ENCODE data around the gene RAB14.

RAB14 gene

DNA sequence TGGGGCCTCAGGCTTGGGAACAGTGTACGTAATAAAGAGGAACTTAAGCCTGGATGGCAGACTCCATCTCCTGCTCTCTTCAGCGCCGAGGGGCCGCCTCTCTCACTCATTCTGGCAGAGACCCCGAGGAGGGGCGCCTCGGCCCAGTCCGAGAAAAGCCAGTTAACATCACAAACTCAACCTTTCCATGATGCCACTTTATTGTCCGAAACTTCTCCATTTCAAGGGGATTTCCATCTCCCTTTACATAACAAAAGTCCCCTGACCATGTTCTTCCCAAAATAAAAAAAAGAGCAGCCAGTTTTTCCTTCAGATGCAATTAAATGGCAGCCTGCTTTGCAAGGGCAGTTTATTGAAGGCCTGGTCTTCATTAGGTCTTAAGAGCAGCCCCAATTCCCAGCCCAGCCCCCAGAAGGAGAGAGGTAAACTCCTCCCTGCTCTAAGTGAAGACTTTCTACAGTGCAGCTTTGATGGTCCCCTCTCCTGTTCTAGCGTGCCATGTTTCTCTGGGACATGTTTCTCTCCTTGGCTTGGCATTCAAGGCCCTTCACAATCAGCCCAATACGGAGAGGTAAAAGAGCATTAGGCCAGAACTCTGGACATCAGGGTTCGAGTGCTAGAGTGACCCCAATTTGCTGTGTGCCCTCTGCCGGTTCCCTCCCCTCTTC lies 19.5 kb upstream of the RAB14 start:
- DNase-seq (ENCODE audit: low spot score) = no peak

GRCh38 chr9:121219530-121219929 lies 17.9 kb upstream of the RAB14 start:
- DNase-seq (ENCODE audit: low spot score) = no peak

- DNase-seq (ENCODE audit: low spot score) = no peak
Measured at GRCh38 chr9:121218357-121219027, 16.8 kb upstream of the RAB14 start.

GRCh38 chr9:121217609-121218292 lies 16.1 kb upstream of the RAB14 start:
- no peak for DNase-seq (ENCODE audit: low spot score)

DNA sequence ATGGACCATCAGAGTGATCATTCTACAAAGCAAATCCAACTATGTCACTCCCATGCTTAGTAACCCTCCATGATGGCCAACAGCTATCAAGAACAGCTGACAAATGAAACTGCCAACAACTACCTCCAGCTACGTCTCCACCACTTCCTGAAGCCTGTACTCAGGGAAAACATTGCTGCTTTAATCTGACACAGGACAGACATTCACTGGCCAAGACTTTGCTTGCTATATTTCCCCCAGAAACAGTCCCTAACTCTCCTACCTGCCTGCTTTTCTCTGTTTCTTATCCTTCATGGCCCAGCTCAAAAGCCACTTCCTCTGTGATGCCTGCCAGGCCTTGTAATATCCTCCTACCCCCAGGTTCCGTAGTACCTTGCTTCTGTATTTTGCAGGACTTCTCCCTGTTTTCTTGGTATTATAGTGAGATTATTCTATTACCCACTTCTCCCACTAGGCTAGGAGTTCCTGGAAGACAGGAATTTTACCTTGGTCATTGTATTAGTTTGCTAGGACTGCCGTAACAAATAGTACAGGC lies 14.7 kb upstream of the RAB14 start:
- DNase-seq (ENCODE audit: low spot score) = no peak

DNA sequence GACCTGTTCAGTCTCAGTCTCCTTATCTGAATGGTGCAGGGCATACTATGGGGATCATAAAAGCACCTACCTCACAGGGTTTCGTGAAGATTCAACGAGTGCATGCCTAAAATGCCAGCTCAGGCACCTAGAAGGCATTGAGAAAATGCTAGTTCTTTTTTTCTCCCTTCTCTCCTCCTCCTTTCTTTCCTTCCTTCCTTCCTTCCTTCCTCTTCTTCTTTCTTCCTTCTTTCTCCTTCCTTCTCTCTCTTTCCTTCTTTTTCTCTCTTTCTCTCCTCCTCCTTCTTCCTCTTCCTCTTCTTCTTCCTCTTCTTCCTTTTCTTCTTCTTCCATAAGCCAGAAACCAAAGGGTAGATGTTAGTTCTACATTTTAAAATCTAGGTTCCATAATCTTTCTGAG lies 12.3 kb upstream of the RAB14 start:
- no peak for DNase-seq (ENCODE audit: low spot score)

- peak; percentile 79 for DNase-seq (ENCODE audit: low spot score)
Measured at GRCh38 chr9:121213136-121213806, 11.6 kb upstream of the RAB14 start.

DNA sequence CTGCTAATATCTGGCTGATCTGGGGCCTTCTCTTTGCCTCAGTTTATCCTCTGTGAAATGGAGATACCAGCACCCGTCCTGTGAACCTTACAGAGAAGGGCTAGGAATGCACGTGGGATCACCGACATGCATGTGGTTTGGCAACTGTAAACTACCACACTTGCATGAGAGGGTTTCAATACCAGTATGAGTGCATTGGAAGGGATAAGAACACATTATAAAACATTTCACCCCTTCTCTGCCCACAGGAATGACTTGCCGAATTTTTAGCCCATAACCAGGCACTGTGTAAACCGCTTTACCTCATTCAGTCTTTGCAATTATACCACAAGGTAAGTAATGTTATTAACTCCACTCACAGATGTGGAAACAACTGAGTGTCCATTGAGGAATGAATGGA lies 8.9 kb upstream of the RAB14 start:
- no peak for DNase-seq (ENCODE audit: low spot score)

GRCh38 chr9:121207371-121207940 lies 5.8 kb upstream of the RAB14 start:
- no peak for DNase-seq (ENCODE audit: low spot score)

GRCh38 chr9:121206516-121207370 lies 5.1 kb upstream of the RAB14 start:
- no peak for DNase-seq (ENCODE audit: low spot score)

- DNase-seq (ENCODE audit: low spot score) = no peak
Measured at GRCh38 chr9:121204611-121205010, 2.9 kb upstream of the RAB14 start.

DNA sequence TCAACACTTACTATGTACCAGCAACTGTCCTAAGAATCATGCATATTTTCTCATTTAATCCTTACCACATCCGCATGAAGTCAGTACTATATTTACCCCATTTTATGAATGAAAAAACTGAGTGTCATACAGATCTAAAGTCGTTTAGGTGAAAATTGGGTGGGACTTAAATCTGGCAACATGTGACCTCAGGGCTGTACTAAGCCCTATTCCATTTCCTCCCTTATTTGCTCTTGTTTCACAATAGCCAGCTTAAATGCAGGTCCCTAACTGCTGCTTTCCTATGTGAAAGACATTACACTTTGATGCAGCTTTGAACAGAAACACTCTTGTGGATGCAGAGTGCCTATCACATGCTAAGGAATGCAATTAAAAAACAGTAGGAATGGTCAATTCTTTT lies 2.5 kb upstream of the RAB14 start:
- DNase-seq (ENCODE audit: low spot score) = no peak

DNA sequence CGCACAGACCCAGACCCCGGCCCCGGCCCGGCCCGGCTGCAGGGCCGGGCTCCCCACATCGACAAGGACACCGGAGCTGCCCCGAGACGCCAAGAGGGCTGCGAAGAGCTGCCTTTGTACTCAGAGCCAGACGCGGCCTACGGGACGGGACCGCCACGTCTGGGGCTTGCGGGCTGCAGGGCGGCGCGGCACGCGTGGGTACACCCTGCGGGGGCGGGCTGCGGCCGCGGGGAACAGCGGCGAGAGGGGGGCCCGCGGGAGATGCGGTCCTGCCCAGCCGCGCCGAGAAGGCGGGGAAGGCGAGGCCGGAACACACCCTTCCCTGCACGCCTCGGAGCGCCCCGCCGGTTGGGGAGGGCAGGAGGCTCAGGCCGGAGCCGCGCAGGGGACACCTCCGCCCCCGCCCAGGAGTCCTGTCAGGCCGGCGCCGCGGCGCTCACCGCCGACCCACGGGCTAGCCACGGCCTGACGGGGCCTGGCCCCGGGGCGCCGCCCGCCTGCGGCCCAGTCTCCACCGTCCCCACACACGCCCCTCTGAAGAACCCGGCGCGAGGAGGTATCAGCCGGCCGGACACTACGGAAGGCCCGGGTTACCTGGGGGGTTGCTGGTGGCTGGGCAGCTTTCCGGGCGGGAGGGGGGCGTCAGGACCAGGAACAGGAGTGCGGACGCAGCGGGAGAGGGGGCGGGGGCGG lies 478 bp downstream of the RAB14 start:
- peak; percentile 14 for DNase-seq (ENCODE audit: low spot score)

DNA sequence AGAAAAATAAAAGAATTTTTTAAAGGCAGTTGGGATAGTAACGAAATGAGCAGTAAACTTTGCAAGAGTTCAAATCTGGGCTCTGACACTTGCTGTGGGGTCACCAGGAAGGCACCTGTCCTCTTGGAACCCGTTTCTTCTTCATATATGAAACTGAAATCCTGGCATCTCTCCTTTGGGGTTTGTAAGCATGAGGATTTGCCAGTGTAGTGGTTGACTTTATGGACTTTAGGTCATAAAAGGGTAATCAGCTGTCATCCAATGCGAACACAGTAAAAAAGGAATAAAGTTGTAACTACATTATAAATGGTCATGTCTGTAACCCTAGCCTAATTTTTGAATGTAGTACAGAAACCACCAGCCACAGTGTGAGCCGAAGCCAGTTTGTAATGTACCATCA lies 1.3 kb downstream of the RAB14 start:
- DNase-seq (ENCODE audit: low spot score) = no peak

- no peak for DNase-seq (ENCODE audit: low spot score)
Measured at GRCh38 chr9:121199921-121200320, 1.7 kb downstream of the RAB14 start.

DNA sequence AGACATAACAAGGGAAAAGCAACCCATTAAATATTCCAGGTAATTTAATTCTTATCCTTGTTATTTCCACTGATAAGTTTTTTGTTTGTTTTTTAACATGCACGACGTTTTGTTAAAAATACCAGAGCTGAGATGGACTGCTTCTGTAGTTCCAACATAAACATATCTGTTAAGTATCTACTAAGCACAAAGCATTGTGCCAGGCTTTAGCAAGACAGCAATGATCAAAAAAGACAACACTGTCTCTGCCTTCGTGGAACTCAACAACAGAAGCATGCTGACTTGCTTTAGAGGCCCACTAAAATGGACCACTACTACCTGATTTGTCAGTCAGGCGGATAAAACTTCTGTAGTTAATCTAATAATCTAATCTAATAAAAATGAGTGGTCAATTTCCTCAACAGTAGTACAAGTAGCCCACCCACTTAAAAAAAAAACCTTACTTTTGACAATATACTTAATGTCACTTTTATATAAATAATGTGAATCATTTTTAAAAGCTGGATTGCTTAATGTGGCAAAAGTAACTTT lies 3.1 kb downstream of the RAB14 start:
- no peak for DNase-seq (ENCODE audit: low spot score)

DNA sequence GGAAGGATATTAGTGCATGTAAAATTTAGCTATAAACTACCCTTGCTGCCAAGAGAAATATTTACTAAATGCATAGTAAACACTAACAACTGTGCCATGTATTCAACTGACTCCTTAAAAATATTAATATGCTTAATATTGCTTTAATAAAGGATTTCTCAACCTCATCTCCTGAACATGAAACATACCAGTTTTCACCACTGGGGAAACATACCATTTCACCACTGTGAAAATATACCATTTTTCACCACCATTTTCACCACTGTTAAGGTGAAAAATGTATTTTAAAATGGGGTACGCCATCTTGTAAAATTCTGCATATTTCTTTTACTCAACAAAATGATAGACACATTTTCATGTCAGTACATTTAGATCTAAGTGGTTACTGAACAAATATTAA lies 4.5 kb downstream of the RAB14 start:
- no peak for DNase-seq (ENCODE audit: low spot score)

DNA sequence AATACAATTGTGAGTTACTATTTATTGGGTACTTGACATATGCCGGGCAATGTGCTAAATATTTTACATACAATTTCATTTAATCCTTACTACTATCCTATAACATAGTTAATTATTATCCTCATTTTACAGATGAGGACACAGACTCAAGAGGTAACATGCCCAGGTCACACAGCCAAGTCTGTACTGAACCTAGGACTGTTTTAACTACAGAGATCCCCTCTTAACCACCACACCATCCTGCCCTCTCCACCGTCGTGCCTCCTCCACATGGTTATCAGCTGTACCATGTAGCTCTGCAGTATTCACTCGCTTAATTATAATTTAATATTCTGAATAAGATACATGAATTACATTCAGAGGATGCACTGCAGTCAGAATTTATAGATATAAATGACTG lies 5.3 kb downstream of the RAB14 start:
- no peak for DNase-seq (ENCODE audit: low spot score)

- no peak for DNase-seq (ENCODE audit: low spot score)
Measured at GRCh38 chr9:121194730-121195129, 6.9 kb downstream of the RAB14 start.

All from SK-N-DZ (cell line).